B cell (primary cell): ENCODE data around the gene CYB5R3. TPM values are rescaled to one million over a fixed set of nuclear protein-coding genes. Genes with fewer than 3 reads are reported as not detected.

Experiments used
- ATAC-seq: fragments of 200-7000 bp; cut with Tn5 transposase; one replicate; pipeline ENCODE4 v1.10.0; 2021; ENCODE audit warnings: low read depth, mild to moderate bottlenecking, moderate number of reproducible peaks, moderate library complexity
- CTCF ChIA-PET: fragments of 350-600 bp; sonication (Branson Sonifier 250); formaldehyde crosslinking; loops from one replicate; lab custom pipeline; 2021; ENCODE audit warnings: antibody characterized with exemption, inconsistent platforms; lab: Charles Lee
- POLR2A ChIA-PET: fragments of 350-600 bp; sonication (Branson Sonifier 250); formaldehyde crosslinking; loops from one replicate; lab custom pipeline; 2021; ENCODE audit warnings: antibody characterized with exemption; lab: Charles Lee
- DNase-seq: peaks from one replicate; pipeline ENCODE4 v3.0.0; 2013
- H2AFZ ChIP-seq: 2 replicates; pipeline ENCODE4 v1.6.1; 2012; ENCODE audit warnings: mild to moderate bottlenecking, low read depth, low read length; ENCODE audit not compliant: insufficient read depth, poor library complexity, severe bottlenecking
- H3K27ac ChIP-seq, 2 donors: 1 replicate in 1 of 2; 2 replicates in 1 of 2; pipeline ENCODE4 v1.5.1; 2012 to 2013; ENCODE audit warnings: low read length in 2 of 2, mild to moderate bottlenecking in 2 of 2, moderate library complexity in 1 of 2
- H3K27me3 ChIP-seq, 4 experiments: fragments of 200-600 bp in 1 of 4; sonication (generic) in 1 of 4; replicated peaks in 1 of 4; 1 replicate in 2 of 4; 2 replicates in 2 of 4; pipeline versions ENCODE4 v1.6.1 to v1.7.0; 2013 to 2016; ENCODE audit warnings: low read length in 3 of 4, mild to moderate bottlenecking in 2 of 4, mixed read lengths in 1 of 4, moderate library complexity in 1 of 4; ENCODE audit not compliant: insufficient read depth in 4 of 4, control insufficient read depth in 3 of 4; ENCODE audit errors: control extremely low read depth in 1 of 4
- H3K36me3 ChIP-seq, 2 experiments: replicated peaks in 1 of 2; 1 replicate in 1 of 2; 2 replicates in 1 of 2; pipeline versions ENCODE4 v1.6.1 to v1.7.1; 2013; ENCODE audit warnings: low read length in 1 of 2; ENCODE audit not compliant: insufficient read depth in 2 of 2, control insufficient read depth in 1 of 2; ENCODE audit errors: control extremely low read depth in 1 of 2, extremely low read depth in 1 of 2
- H3K4me1 ChIP-seq, 2 donors: fragments of 200-600 bp in 1 of 2; sonication (generic) in 1 of 2; 1 replicate in 1 of 2; 2 replicates in 1 of 2; pipeline versions ENCODE4 v1.5.1 to v1.6.1; 2013 to 2017; ENCODE audit warnings: low read length in 2 of 2; ENCODE audit not compliant: control insufficient read depth in 2 of 2, insufficient read depth in 2 of 2
- H3K4me2 ChIP-seq: replicated peaks from 2 replicates; pipeline ENCODE3; 2012; ENCODE audit warnings: mild to moderate bottlenecking, low read depth, low read length; ENCODE audit not compliant: poor library complexity, severe bottlenecking
- H3K4me3 ChIP-seq, 5 experiments: fragments of 200-600 bp in 1 of 5; sonication (generic) in 1 of 5; 1 replicate in 3 of 5; 2 replicates in 2 of 5; pipeline versions ENCODE4 v1.5.1 to v1.7.0; 2011 to 2016; ENCODE audit warnings: low read length in 4 of 5, mild to moderate bottlenecking in 4 of 5, low read depth in 2 of 5, control low read depth in 1 of 5, moderate library complexity in 1 of 5; ENCODE audit not compliant: insufficient read depth in 1 of 5; ENCODE audit errors: control extremely low read depth in 1 of 5, extremely low read depth in 1 of 5
- H3K79me2 ChIP-seq: fragments of 200-600 bp; sonication (generic); one replicate; pipeline ENCODE4 v1.6.0; 2016; ENCODE audit warnings: low read length; ENCODE audit not compliant: control insufficient read depth, insufficient read depth
- H3K9ac ChIP-seq: fragments of 200-600 bp; sonication (generic); 2 replicates; pipeline ENCODE4 v1.6.1; 2017; ENCODE audit warnings: mild to moderate bottlenecking, low read length, moderate library complexity
- H3K9me3 ChIP-seq, 3 donors: one replicate each; pipeline versions ENCODE4 v1.6.1 to v1.7.1; 2013; ENCODE audit warnings: low read length in 2 of 3; ENCODE audit not compliant: control insufficient read depth in 2 of 3, insufficient read depth in 1 of 3; ENCODE audit errors: control extremely low read depth in 1 of 3
- H4K20me1 ChIP-seq: 2 replicates; pipeline ENCODE4 v1.6.0; 2012; ENCODE audit warnings: mild to moderate bottlenecking, low read length; ENCODE audit not compliant: insufficient read depth, control insufficient read depth, poor library complexity, severe bottlenecking
- H3K27ac Mint-ChIP-seq: one replicate; pipeline ENCODE4 v1.8.0; 2021; ENCODE audit warnings: mixed read lengths
- H3K27me3 Mint-ChIP-seq: one replicate; pipeline ENCODE4 v1.8.0; 2021; ENCODE audit warnings: mixed read lengths
- H3K4me1 Mint-ChIP-seq: one replicate; pipeline ENCODE4 v1.8.0; 2021; ENCODE audit warnings: mixed read lengths
- H3K4me3 Mint-ChIP-seq: one replicate; pipeline ENCODE4 v1.8.0; 2021; ENCODE audit warnings: mixed read lengths
- H3K9me3 Mint-ChIP-seq: one replicate; pipeline ENCODE4 v1.8.0; 2022; ENCODE audit warnings: mixed read lengths; ENCODE audit not compliant: insufficient read depth
- EZH2 ChIP-seq: IDR thresholded peaks from 2 replicates; pipeline ENCODE4 v1.6.1; 2012; ENCODE audit warnings: borderline replicate concordance, low read depth, mild to moderate bottlenecking, moderate library complexity, low read length; ENCODE audit not compliant: insufficient read depth, poor library complexity, severe bottlenecking
- WGBS: methylation state at CpG from one replicate; pipeline ENCODE4 v1.1.5; 2013; ENCODE audit warnings: missing lambda C conversion rate; ENCODE audit not compliant: insufficient coverage; 5-methylcytosine and 5-hydroxymethylcytosine counted together
- intact Hi-C: fragments of 100-400 bp; cut with micrococcal nuclease; formaldehyde crosslinking; loops from one replicate; pipeline ENCODE4 v1.10.0; 2022
- polyA plus RNA-seq: library from polyadenylated mRNA; depleted of rRNA; stranded (reverse); fragments of >200 nt; gene quantifications from 2 replicates; pipeline ENCODE4 v1.2.3, GENCODE V29; 2012
- total RNA-seq, 2 donors: library from RNA; stranded (reverse); fragments of 120-200 nt in 1 of 2; gene quantifications; 1 replicate in 1 of 2; 2 replicates in 1 of 2; pipeline versions ENCODE4 v1.2.3 to v1.2.4, GENCODE V29; 2013 to 2022
- TF ChIP-seq, protein P1 (sequence below): fragments of 200-600 bp; IDR thresholded peaks from one replicate; pipeline ENCODE4 v1.8.0; 2022; ENCODE audit warnings: antibody characterized with exemption, mild to moderate bottlenecking

CYB5R3 gene
- total and polyA plus RNA-seq, 2 donors (not counting 1 experiment from before 2014, with no cell fraction given), result 60.8 to 79.2 TPM

GRCh38 chr22:42664976-42665831, 16.0 kb upstream of the CYB5R3 start:
- H3K27ac Mint-ChIP-seq, result peak overlapping the region; percentile 82
- Histone ChIP-seq H3K9ac (no peak overlapping the region), H3K27me3 (no peaks in the 10 kb centered on the region), H3K4me1 (peaks cover 15 to 38% of the 10 kb centered on the region in 2 donors), H4K20me1 (no peaks in the 10 kb centered on the region), H3K27ac (peak overlapping the region; percentile 2 to 51), H2AFZ (no peak overlapping the region), H3K79me2 (no peaks in the 10 kb centered on the region), H3K9me3 (no peaks in the 10 kb centered on the region), H3K4me2 (peak overlapping the region; percentile 44), H3K4me3 (no peak overlapping the region), H3K36me3 (no peaks in the 10 kb centered on the region)
- WGBS, result 44% methylated on average over 5 of the region's 11 CpGs
- peak overlapping the region; percentile 66 for H3K4me3 Mint-ChIP-seq
- DNase-seq (peak; percentile 67), ATAC-seq (peak; percentile 53)
- intact Hi-C loops, result loop anchor here (5.0 to 10.0 kb wide), 2 partner anchors 107 to 270 kb away; no protein-coding TSS in a partner anchor
- POLR2A ChIA-PET, result interaction anchor here (0.9 to 1.5 kb wide), 2 partner anchors 10 to 21 kb away, joined by 3 read pairs; no protein-coding TSS in a partner anchor
- peaks cover 24% of the 10 kb centered on the region for H3K4me1 Mint-ChIP-seq
- no peaks in the 10 kb centered on the region for H3K27me3 Mint-ChIP-seq
- TF ChIP-seq, protein P1, sequence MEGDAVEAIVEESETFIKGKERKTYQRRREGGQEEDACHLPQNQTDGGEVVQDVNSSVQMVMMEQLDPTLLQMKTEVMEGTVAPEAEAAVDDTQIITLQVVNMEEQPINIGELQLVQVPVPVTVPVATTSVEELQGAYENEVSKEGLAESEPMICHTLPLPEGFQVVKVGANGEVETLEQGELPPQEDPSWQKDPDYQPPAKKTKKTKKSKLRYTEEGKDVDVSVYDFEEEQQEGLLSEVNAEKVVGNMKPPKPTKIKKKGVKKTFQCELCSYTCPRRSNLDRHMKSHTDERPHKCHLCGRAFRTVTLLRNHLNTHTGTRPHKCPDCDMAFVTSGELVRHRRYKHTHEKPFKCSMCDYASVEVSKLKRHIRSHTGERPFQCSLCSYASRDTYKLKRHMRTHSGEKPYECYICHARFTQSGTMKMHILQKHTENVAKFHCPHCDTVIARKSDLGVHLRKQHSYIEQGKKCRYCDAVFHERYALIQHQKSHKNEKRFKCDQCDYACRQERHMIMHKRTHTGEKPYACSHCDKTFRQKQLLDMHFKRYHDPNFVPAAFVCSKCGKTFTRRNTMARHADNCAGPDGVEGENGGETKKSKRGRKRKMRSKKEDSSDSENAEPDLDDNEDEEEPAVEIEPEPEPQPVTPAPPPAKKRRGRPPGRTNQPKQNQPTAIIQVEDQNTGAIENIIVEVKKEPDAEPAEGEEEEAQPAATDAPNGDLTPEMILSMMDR, result no peak
- TF ChIP-seq EZH2, result no peak
- no peaks in the 10 kb centered on the region for H3K9me3 Mint-ChIP-seq
- CTCF ChIA-PET, result interaction anchor here (0.8 to 3.6 kb wide), 4 partner anchors 10 to 203 kb away, joined by 3 to 26 read pairs (median 4); no protein-coding TSS in a partner anchor
